ENCODE data around the gene ARVCF.

DNA sequence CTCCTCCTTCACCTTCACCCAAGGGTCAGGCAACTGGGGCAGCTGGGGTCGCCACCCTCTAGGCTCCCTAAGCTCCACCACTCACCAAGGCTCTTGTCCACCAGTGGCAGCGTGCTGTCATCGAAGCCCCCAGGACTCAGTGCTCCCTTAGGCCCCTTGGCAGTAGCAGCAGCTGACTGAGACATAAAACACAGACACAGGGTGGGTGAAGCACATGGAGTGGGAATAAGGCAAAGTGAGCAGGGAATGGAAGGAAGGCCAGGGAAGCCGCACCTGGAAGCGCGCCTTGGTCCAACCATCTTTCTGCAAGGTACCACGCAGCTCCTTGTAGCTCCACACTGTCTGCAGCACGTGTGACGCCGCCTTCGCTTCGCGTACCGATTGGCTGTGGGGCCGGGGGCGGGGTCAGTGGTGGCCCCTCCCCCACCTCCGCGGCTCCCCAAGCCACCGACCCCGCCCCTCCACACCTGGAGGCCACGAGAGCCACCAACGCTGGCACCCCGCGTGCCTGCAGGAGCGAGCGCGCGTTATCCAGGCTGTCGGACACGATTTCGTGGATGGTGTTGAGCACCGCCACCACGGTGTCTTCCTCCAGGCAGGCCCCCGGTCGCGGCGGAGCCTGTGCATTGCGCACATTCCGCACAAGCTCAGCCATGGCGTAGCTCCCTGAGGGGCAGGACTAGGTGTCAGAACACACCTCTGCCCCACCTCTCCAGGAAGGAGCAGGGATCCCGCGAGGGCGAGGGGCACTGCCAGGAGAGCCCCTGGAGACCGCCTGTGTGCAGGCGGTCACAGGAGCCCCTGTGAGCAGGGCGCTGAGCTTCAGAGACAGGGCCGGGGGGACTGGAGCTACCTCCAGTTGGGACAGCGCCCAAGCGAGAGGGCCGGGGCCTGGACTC is 43.7 kb downstream of the ARVCF start:
- TF ChIP-seq, protein P1, sequence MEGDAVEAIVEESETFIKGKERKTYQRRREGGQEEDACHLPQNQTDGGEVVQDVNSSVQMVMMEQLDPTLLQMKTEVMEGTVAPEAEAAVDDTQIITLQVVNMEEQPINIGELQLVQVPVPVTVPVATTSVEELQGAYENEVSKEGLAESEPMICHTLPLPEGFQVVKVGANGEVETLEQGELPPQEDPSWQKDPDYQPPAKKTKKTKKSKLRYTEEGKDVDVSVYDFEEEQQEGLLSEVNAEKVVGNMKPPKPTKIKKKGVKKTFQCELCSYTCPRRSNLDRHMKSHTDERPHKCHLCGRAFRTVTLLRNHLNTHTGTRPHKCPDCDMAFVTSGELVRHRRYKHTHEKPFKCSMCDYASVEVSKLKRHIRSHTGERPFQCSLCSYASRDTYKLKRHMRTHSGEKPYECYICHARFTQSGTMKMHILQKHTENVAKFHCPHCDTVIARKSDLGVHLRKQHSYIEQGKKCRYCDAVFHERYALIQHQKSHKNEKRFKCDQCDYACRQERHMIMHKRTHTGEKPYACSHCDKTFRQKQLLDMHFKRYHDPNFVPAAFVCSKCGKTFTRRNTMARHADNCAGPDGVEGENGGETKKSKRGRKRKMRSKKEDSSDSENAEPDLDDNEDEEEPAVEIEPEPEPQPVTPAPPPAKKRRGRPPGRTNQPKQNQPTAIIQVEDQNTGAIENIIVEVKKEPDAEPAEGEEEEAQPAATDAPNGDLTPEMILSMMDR (IDR thresholded peaks at IDR 0.05) = no peak
- no peak for TF ChIP-seq POLR2AphosphoS5 (IDR thresholded peaks at IDR 0.05; ENCODE audit: low read depth, low read length)

All from Panc1 (cell line).